ENCODE measurements around the gene RNF175.
"Not testable (repeated sequence)": the region's sequence is repeated elsewhere in the genome, so short reads cannot be mapped to it uniquely, and the experiment has no call there.

Gene RNF175

DNA sequence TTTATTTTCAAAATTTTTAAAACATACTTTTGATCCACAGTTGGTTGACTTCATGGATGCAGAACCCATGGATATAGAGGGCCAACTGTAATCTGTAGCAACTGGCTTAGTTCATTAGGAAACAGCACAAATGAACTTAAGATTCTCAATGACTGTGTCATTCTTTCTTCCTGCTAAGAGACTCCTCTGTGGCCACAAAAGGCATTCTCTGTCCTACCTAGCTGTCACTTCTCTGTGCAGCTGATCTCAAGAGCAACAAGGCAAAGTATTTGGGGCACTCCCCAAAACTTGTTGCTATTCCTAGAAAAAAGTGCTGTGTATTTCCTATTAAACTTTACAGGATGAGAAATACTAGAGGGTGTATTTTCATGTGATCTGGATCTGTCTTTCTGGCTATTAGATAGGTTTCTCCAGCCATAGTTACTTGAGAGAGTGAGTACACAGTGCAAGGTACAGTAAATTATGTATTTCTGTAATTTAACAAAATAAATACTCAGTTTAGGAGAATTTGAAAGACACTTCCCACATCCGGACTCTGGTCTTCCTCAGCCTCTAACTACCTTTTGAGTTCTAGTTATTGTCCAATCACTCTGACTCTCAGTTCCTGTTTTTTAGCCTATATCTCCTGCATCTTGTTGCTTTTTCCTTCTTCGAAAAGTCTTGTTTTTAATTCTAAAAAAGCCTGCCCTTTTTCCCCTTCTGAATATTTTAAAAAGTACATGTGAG is 53.9 kb downstream of the RNF175 start:
- Histone ChIP-seq H3K4me3 (no peak overlapping the region; the same call in 1 of the 2 replicates), H3K27ac (peak overlapping the region; percentile 33), H3K9ac (no peak overlapping the region), H3K4me2 (peak overlapping the region; percentile 65), H3K27me3 (no peaks in the 10 kb centered on the region), H3K4me1 (peaks cover 27% of the 10 kb centered on the region), H3K36me3 (peaks cover 8% of the 10 kb centered on the region; the same call in 1 of the 2 replicates), H4K20me1 (no peaks in the 10 kb centered on the region), H3K9me3 (peaks cover 10% of the 10 kb centered on the region)
- no peak for TF ChIP-seq Cebpa-rat (IDR thresholded peaks at IDR 0.05)

- Histone ChIP-seq H3K9ac (no peak overlapping the region), H3K27me3 (no peaks in the 10 kb centered on the region), H3K4me2 (no peak overlapping the region), H3K27ac (no peak overlapping the region), H3K9me3 (peaks cover 13% of the 10 kb centered on the region), H4K20me1 (no peaks in the 10 kb centered on the region), H3K4me3 (no peak overlapping the region), H3K4me1 (peaks cover 27% of the 10 kb centered on the region), H3K36me3 (peaks cover 8% of the 10 kb centered on the region; the same call in 1 of the 2 replicates)
- TF ChIP-seq Cebpa-rat (IDR thresholded peaks at IDR 0.05), result no peak
These were observed 55.3 kb downstream of the RNF175 start for GRCh38 chr4:153704522-153704921.

GRCh38 chr4:153684971-153685371 is 74.9 kb downstream of the RNF175 start:
- Histone ChIP-seq H3K4me2 (peak overlapping the region; percentile 70), H3K4me3 (peak overlapping the region; percentile 60), H4K20me1 (no peaks in the 10 kb centered on the region), H3K36me3 (peaks cover 35% of the 10 kb centered on the region), H3K4me1 (peaks cover 12% of the 10 kb centered on the region), H3K27me3 (peaks cover 39% of the 10 kb centered on the region), H3K27ac (no peak overlapping the region), H3K9me3 (peaks cover 73% of the 10 kb centered on the region), H3K9ac (no peak overlapping the region)
- no peak for TF ChIP-seq Cebpa-rat (IDR thresholded peaks at IDR 0.05)

DNA sequence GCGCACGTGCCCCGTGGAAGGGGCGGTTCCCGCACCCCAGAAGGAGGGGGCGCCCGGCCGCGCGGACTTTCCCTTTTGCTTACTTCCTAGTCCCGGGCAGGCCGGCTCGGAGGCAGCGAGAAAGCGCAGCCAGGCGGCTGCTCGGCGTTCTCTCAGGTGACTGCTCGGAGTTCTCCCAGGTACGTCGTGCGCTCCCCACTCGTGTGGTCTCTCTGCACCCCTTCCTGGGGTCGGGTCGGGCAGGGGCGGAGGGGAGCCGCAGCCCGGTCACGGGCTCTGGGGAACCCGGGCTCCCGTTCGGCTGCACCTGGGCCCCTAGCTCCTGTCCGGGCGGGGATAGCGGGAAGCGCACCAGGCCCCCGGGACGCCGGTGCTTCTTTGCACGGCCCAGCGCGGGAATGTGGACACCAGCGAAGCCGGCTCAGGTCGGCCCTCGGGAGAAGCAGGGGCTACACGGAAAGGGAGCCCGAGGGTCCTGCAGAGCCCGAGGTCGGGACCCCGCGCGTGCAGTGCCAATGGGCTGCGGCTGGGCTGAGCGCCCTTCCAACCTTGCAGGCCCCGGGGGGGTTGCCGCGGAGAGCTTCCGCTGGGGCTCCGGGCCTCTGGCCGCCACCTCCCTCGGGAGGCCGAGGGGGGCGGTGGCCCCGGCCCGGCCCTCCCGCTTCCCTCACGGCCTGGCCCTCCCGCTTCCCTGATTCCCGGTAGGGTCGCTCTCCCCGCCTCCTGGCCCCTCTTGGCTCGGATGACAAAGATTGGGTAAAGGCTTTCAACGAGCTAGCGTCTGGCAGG is 75.4 kb downstream of the RNF175 start, which contains the start of gene TLR2:
TLR2 (plus strand) TSS at position 99 of the 789 bp plus-strand sequence. CDS start 18,628 bp downstream, outside the sequence.
- Histone ChIP-seq H3K4me3 (peak within 1 kb of the TSS; percentile 60), H3K36me3 (peaks cover 30% of the 10 kb centered on the region), H3K9me3 (peaks cover 67% of the 10 kb centered on the region), H4K20me1 (no peaks in the 10 kb centered on the region), H3K27ac (no peak within 1 kb of the TSS), H3K4me1 (peaks cover 12% of the 10 kb centered on the region), H3K4me2 (peak within 1 kb of the TSS; percentile 70), H3K27me3 (peaks cover 39% of the 10 kb centered on the region), H3K9ac (no peak within 1 kb of the TSS)
- no peak for TF ChIP-seq Cebpa-rat (IDR thresholded peaks at IDR 0.05)

DNA sequence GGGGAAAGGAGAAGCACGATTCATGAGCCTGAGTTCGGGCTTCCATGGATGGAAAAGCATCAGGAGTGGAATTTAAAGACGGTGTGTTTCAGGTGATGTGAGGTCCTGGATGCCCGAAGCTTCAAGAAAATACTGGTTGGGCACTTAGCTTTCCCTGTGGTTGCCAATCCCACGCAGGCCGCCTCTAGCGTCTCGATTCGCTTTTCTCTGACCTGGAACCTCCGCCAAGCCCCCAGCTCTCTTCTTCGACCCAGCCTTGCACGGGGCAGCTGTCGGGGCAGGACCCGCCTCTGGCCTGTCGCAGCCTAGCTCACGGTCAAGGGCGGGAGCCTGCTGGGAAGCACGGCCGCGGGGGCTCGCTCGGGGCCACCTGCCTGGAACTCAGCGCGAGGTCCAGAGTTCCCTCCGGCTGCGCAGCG is 76.1 kb downstream of the RNF175 start:
- H3K27ac ChIP-seq, result no peak overlapping the region
- H3K4me1 ChIP-seq, result peaks cover 12% of the 10 kb centered on the region
- H3K4me3 ChIP-seq, result peak overlapping the region; percentile 60
- no peak for TF ChIP-seq Cebpa-rat (IDR thresholded peaks at IDR 0.05)
- H3K27me3 ChIP-seq, result peaks cover 39% of the 10 kb centered on the region
- H4K20me1 ChIP-seq, result no peaks in the 10 kb centered on the region
- H3K4me2 ChIP-seq, result peak overlapping the region; percentile 70
- no peak overlapping the region for H3K9ac ChIP-seq
- H3K36me3 ChIP-seq, result peaks cover 28% of the 10 kb centered on the region
- peaks cover 61% of the 10 kb centered on the region for H3K9me3 ChIP-seq

DNA sequence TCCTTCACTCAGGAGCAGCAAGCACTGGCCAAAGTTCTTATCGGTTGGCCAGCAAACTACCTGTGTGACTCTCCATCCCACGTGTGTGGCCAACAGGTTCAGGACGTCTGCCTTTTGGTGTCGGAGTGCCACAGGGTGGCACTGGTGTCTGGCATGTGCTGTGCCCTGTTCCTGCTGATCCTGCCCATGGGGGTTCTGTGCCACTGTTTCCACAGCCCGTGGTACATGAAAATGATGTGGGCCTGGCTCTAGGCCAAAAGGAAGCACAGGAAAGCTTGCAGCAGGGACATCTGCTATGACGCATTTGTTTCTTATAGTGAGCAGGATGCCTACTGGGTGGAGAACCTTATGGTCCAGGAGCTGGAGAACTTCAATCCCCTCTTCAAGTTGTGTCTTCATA is 80.3 kb downstream of the RNF175 start:
- Histone ChIP-seq H3K36me3 (peaks cover 12% of the 10 kb centered on the region; the same call in 1 of the 2 replicates), H3K27me3 (peaks cover 22% of the 10 kb centered on the region)
- no peak for TF ChIP-seq Cebpa-rat (IDR thresholded peaks at IDR 0.05)

GRCh38 chr4:153676984-153677383 is 82.8 kb downstream of the RNF175 start:
- no peak for TF ChIP-seq Cebpa-rat (IDR thresholded peaks at IDR 0.05)
- no peak overlapping the region for H3K9ac ChIP-seq
- H3K4me2 ChIP-seq, result no peak overlapping the region
- no peaks in the 10 kb centered on the region for H3K4me1 ChIP-seq
- H3K27me3 ChIP-seq, result no peaks in the 10 kb centered on the region
- peaks cover 29% of the 10 kb centered on the region for H3K9me3 ChIP-seq
- H3K27ac ChIP-seq, result no peak overlapping the region
- no peaks in the 10 kb centered on the region for H3K36me3 ChIP-seq
- H3K4me3 ChIP-seq, result no peak overlapping the region
- no peaks in the 10 kb centered on the region for H4K20me1 ChIP-seq

More for the DNA sequence above, 80.3 kb downstream of the RNF175 start:
- Histone ChIP-seq H4K20me1 (no peaks in the 10 kb centered on the region), H3K4me3 (no peak overlapping the region), H3K4me1 (peaks cover 6% of the 10 kb centered on the region), H3K4me2 (no peak overlapping the region), H3K9ac (no peak overlapping the region), H3K27ac (no peak overlapping the region), H3K9me3 (peaks cover 45% of the 10 kb centered on the region)

DNA sequence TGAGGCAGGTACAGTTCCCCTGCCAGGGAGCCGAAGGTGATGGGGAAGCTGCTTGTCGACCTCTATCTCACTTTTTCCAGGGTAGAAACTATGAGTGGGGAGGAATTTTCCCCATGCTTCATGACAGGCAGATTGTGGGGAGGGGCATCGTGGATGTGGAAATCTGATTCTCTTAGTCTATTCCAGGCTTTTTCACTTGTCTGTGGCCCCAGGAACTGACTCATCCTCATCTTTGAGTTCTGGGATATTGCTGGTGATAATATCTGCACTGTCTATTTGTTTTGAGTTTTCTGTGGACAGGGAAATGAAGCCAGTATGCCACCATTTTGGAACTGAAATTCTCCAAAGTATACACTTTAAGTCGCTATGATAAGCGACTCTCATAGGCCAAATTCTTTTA is 83.3 kb downstream of the RNF175 start:
- Histone ChIP-seq H3K27me3 (no peaks in the 10 kb centered on the region), H3K36me3 (no peaks in the 10 kb centered on the region), H3K4me1 (no peaks in the 10 kb centered on the region), H3K4me3 (no peak overlapping the region), H3K9ac (no peak overlapping the region), H3K27ac (no peak overlapping the region), H3K4me2 (no peak overlapping the region), H4K20me1 (no peaks in the 10 kb centered on the region), H3K9me3 (peaks cover 29% of the 10 kb centered on the region)
- TF ChIP-seq Cebpa-rat (IDR thresholded peaks at IDR 0.05), result no peak

DNA sequence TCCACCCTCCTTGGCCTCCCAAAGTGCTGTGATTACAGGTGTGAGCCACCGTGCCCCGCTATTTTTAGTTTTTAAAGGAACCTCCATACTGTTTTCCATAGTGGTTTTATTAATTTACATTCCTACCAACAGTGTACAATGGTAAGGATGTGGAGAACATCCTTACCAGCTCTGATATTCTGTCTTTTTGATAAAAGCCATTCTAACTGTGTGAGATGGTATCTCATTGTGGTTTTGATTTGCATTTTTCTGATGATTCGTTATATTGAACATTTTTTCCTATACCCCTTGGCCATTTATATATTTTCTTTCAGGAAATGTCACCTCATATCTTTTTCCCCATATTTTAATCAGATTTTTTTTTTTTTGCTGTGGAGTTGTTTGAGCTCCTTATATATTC is 90.0 kb downstream of the RNF175 start:
- Histone ChIP-seq H3K4me2 (no peak overlapping the region), H3K4me3 (no peak overlapping the region), H3K9ac (no peak overlapping the region), H3K4me1 (no peaks in the 10 kb centered on the region), H3K27ac (no peak overlapping the region), H3K27me3 (no peaks in the 10 kb centered on the region), H3K36me3 (no peaks in the 10 kb centered on the region), H4K20me1 (no peaks in the 10 kb centered on the region), H3K9me3 (peaks cover 27% of the 10 kb centered on the region)
- no peak for TF ChIP-seq Cebpa-rat (IDR thresholded peaks at IDR 0.05)

GRCh38 chr4:153668647-153669046 is 91.2 kb downstream of the RNF175 start:
- H3K36me3 ChIP-seq, result no peaks in the 10 kb centered on the region
- H3K27me3 ChIP-seq, result no peaks in the 10 kb centered on the region
- H3K9ac ChIP-seq, result no peak overlapping the region
- H3K27ac ChIP-seq, result no peak overlapping the region
- no peak overlapping the region for H3K4me2 ChIP-seq
- H3K9me3 ChIP-seq, result peaks cover 29% of the 10 kb centered on the region
- H4K20me1 ChIP-seq, result no peaks in the 10 kb centered on the region
- no peak for TF ChIP-seq Cebpa-rat (IDR thresholded peaks at IDR 0.05)
- H3K4me3 ChIP-seq, result no peak overlapping the region
- H3K4me1 ChIP-seq, result no peaks in the 10 kb centered on the region

DNA sequence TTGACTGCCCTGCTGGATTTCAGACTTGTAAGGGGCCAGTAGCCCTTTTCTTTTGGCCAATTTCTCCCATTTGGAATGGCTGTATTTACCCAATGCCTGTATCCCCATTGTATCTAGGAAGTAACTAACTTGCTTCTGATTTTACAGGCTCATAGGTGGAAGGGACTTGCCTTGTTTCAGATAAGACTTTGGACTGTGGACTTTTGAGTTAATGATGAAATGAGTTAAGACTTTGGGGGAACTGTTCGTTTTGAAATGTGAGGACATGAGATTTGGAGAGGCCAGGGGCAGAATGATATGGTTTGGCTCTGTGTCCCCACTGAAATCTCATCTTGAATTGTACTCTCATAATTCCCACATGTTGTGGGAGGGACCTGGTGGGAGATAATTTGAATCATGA is 93.3 kb downstream of the RNF175 start:
- H3K27me3 ChIP-seq, H4K20me1 ChIP-seq, H3K36me3 ChIP-seq, H3K9ac ChIP-seq, H3K4me2 ChIP-seq, H3K4me3 ChIP-seq, H3K27ac ChIP-seq, H3K4me1 ChIP-seq: not testable (repeated sequence)
- peaks cover 40% of the 10 kb centered on the region for H3K9me3 ChIP-seq
